RPMI7951 (cell line): ENCODE measurements around the gene ARSA. TPM values are rescaled to one million over a fixed set of nuclear protein-coding genes. Genes with fewer than 3 reads are reported as not detected.
A peak's percentile ranks its signal among the peaks of the same experiment; 100 is the strongest.

Source experiments
- DNase-seq: peaks from one replicate; pipeline ENCODE4 v3.0.0-alpha.2; 2012; ENCODE audit warnings: low read depth
- total RNA-seq: library from RNA; depleted of rRNA; stranded (reverse); fragments of >200 nt; shearing (Covaris generic); gene quantifications from 2 replicates; pipeline ENCODE4 v1.2.3, GENCODE V29; 2014; rRNA removed

ARSA gene
- total RNA-seq, 1 experiment from 2014 or later = 8.1 TPM

DNA sequence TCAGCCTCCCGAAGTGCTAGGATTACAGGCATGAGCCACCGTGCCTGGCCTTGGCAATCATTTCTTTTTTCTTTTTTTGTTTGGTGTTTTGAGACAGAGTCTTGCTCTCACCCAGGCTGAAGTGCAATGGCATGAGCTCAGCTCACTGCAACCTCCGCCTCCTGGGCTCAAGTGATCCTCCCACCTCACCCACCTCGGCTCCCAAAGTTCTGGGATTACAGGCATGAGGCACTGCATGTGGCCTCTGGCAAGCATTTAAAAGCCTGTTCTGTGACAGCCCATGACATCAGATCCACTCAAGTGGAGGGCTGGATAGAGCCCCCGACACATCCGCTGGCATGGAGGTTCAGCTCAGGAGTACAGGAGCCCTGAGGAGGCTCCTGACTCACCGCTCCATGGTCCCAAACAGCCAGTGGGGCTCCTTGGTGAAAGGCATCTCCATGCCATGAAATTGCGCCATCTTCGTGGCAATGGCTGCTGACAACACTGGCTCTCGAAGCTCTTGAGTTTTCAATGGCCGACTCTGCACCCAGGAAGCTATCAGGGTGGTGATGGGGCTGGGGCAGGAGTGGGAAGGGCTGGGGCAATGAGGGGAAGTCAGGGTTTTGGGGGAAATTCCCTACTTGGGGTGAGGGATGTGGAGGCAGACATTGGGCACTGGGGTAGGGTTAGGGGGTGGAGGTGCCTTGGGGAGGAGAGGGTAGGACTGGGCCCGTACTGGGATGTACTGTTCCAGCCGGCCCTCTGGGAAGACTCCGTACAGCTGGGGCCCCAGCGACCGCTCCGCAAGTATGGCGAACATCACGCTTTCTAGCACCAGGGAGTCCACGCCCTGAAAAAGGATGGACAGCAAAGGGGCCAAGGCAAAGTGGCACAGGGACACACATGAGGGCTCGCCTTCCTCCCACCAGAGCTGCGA is 46.7 kb downstream of the ARSA start:
- no peak for DNase-seq

DNA sequence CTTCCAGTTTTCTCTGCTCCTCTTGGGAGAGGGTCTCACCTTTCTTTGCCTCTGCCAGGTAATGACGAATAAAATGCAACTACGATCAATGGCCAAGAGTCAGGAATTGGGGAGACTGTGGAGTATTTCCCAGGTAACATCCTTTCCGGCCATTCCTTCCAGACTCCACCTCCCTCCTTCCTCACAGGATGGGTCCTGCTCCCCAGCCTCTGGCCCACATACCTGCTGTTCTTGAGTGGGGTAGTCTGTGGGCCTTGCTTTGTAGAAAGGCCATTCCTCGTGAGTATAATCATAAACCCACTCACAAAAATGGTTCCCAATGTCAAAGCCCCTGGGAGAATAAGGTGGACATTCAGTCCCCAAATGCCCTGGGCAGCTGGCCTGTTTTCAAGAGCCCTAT is 48.2 kb downstream of the ARSA start:
- no peak for DNase-seq

DNA sequence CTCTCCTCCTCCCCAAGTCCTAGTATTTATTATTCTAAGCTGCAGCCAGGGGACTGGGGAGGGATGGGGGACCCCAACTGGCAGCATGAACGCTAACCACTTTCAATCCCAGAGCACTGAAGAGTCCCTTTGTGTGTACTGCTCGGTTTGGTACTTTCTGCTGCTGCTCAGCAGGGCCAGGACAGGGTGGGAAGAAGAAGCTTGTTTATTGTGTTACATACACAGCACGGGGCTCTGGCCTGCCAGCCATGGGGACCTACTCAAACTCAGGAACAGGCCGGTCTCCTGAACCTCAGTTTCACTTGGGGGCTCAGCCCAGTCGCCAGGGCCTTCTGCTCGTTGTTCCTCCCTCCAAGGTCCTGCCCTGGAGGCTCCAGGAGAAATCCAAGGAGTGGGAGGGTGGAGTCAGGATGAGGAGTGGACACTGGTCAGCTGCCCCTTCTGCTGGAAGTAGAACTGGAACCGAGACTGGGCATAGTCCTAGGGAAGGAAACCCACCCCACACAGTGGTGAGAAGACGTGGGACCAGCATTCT is 49.1 kb downstream of the ARSA start:
- no peak for DNase-seq

DNA sequence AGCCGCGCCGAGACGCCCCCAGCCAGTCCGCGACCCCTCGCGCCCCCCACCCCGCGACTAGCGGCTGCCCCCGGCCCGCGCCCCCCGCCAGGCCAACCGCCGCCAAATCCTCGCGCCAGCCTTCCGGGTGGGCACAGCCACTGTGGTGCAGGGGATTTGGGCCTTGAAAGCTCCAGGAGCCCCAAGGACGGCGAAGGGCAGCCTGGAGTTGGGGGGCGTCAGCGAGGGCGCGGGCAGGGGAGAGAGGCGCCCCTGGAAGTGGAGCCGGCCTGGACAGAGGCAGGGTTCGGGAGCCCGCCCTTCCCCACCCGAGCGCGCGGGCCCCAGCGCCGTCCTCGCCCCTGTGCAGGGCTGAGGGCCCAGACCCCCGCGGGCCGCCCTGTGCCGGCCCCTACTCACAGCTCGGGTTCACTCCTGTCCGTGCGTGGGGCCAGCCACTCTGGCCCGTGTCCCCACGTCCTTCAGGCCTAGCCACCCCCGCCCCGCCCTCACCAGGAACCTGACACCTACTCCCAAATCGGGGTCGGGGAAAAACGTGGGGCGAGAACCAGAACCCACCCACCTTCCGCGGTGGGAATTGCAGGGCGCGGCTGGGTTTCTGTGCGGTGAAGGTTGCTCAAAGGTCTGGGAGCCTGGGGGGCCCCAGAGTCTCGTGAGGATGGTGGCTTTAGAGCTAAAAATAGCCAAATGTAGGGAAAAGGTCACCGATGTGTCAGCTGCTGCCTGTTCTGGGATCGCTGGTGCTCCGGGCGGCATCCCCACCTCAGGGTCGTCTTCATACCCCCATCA is 49.8 kb downstream of the ARSA start, which contains the start of gene CPT1B:
TSS of gene CPT1B (minus strand) at position 441 of the 789 bp plus-strand sequence. CDS start 512 bp downstream, outside the sequence.
- peak; percentile 22 for DNase-seq

DNA sequence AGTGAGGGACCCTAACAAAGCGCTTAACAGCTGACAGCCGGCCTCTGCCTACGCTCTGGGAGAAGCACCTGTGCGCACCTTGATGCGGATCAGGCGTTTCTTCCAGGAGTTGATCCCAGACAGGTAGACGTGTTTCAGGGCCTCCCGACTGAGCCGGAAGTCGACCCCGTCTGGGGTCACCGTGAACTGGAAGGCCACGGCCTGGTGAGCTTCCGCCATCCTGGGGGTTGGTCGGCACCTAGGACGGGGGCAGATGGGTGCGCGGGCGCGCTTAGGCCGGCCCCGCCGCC is 50.3 kb downstream of the ARSA start:
- no peak for DNase-seq

DNA sequence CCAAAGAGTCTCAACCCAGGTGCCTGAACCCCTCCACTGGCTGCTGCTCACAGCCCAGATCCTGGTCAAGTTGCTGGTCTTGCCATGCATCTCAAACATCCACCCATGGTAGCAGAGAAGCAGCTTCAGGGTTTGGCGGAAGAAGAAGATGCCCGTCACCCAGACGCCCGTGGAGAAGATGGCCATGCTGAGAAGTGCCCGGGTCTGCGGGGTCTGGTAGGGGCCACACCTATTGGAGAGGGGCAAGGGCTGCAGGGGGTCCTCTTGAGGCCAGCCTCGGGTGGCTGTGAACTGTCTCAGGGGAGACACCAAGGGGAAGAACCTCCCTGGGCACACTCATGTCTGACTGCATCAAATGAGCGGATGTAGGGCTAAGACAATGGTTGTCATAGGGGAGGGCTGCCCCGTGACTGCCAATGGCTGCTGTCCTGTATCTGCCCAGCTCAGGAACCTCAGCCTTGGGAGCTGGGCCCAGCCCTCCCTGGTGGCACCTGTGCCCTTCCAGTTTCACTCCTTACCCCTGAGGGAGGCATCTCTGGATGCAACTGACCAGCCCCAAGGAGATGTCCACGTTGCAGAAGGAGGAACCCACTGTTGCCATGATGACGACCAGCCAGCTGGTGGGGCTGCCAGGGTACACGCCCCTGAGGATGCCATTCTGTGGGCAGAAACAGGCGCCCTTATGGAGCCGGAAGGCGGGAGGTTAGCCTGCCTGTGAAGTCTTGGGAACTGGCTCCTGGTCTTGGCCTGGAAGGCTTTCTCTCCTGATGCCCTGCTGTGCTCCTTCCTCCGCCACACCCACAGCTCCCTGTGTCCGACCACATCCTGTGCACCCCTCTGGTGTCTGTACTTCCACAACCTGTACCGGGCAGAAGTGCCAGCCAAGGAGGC is 50.9 kb downstream of the ARSA start:
- DNase-seq = no peak

DNA sequence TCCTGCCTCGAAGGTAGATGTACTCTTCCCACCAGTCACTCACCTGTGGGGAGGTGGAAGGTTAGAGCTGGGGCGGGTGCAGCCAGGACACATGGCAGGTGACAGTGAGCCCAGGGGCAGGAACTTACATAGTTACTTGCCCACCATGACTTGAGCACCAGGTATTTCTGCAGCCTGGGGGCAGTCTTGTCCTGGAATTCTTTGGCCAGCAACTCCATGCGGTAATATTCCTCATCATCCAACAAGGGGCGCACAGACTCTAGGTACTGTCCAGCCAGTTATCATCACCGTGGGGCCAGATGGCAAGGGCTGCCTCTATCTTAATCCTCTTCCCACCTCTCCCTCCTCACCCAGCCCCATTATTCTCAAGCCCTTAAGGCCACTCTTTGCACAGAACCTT is 51.9 kb downstream of the ARSA start:
- peak; percentile 24 for DNase-seq

DNA sequence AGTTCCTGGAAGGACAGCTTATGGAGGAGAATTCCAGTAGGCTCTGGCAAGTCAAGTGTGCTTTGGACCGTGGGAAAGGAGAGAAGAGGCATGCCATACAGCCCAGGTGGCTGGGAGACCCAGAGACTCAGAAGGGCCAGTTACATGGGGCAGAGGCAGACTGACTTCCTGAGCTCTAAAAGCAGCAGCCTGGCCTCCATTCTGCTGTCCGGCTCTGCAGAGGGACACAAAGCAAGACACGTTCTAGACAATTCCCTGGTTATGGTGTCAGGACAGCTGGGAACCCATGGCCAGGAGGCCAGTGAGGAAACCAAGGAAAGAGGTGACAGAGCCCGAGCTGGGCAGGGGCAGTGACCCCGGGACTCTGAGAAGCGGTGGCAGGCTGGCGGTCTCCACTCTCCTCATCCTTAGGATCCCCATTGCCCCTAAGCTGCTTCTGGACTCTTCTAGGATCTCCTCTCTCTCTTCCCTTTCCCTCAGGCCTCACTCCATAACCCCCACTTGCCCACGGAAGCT is 52.5 kb downstream of the ARSA start:
- DNase-seq = no peak

Other genes with a start within 250 kb of the ARSA start
- 21.5 and 34.1 TPM in 2 replicates for gene SBF1, start 153.1 kb downstream of the ARSA start, total RNA-seq
- gene ADM2, start 146.6 kb downstream of the ARSA start, total RNA-seq = 0.20 and 0.24 TPM in 2 replicates
- gene MIOX, start 141.3 kb downstream of the ARSA start, total RNA-seq = 0.12 TPM in 1 of 2 replicates, not detected in the other
- gene LMF2, start 120.5 kb downstream of the ARSA start, total RNA-seq = 20.5 and 24.9 TPM in 2 replicates
- gene NCAPH2, start 119.9 kb downstream of the ARSA start, total RNA-seq = 53.3 and 61.6 TPM in 2 replicates
- 5.0 and 9.2 TPM in 2 replicates for gene SCO2, start 102.6 kb downstream of the ARSA start, total RNA-seq
- 16.5 and 27.5 TPM in 2 replicates for gene TYMP, start 98.1 kb downstream of the ARSA start, total RNA-seq
- not detected in 2 replicates for gene KLHDC7B, start 82.3 kb downstream of the ARSA start, total RNA-seq
- gene SYCE3, start 65.2 kb downstream of the ARSA start, total RNA-seq = not detected in 2 replicates
- 4.8 and 5.0 TPM in 2 replicates for gene CPT1B, start 49.7 kb downstream of the ARSA start, total RNA-seq
- gene CHKB, start 45.3 kb downstream of the ARSA start, total RNA-seq = 24.2 and 26.1 TPM in 2 replicates
- under 0.01 and 0.39 TPM in 2 replicates for gene MAPK8IP2, start 27.4 kb downstream of the ARSA start, total RNA-seq
- gene SHANK3, start 44.7 kb upstream of the ARSA start, total RNA-seq = 0.10 and 0.12 TPM in 2 replicates
- gene ACR, start 110.1 kb upstream of the ARSA start, total RNA-seq = not detected in 2 replicates
- 6.4 and 6.8 TPM in 2 replicates for gene RABL2B, start 155.5 kb upstream of the ARSA start, total RNA-seq